PFSK-1 (cell line): ENCODE measurements around the gene SLC2A11.

ENCODE experiments used
- FOXP2 ChIP-seq: optimal IDR thresholded peaks from 2 replicates; pipeline ENCODE3; 2011; ENCODE audit warnings: borderline replicate concordance, control low read depth, inconsistent platforms; ENCODE audit not compliant: insufficient read depth; ENCODE audit errors: extremely low read length, extremely low read depth
- POLR2AphosphoS5 ChIP-seq: IDR thresholded peaks from 2 replicates; pipeline ENCODE4 v1.6.1; 2012; ENCODE audit warnings: low read depth, mild to moderate bottlenecking, control low read depth, low read length, moderate library complexity
- REST ChIP-seq, 2 experiments: IDR thresholded peaks; 2 replicates each; pipeline versions ENCODE4 v1.6.1 to v1.8.0; 2011 to 2012; ENCODE audit warnings: low read depth in 2 of 2, low read length in 2 of 2, control low read depth in 1 of 2, inconsistent platforms in 1 of 2, mild to moderate bottlenecking in 1 of 2, moderate library complexity in 1 of 2; ENCODE audit not compliant: insufficient read depth in 1 of 2
- SIN3A ChIP-seq: IDR thresholded peaks from 2 replicates; pipeline ENCODE4 v1.6.1; 2012; ENCODE audit warnings: mild to moderate bottlenecking, low read length, moderate library complexity, borderline replicate concordance; ENCODE audit not compliant: insufficient read depth
- TAF1 ChIP-seq: IDR thresholded peaks from 2 replicates; pipeline ENCODE4 v1.6.1; 2012; ENCODE audit warnings: low read length, control low read depth, borderline replicate concordance; ENCODE audit not compliant: insufficient read depth

Gene SLC2A11

GRCh38 chr22:23922921-23923320 is 65.2 kb downstream of the SLC2A11 start:
- TF ChIP-seq REST (IDR thresholded peaks at IDR 0.05; ENCODE audit: insufficient read depth in 1 of 2, low read depth in 2 of 2, low read length in 2 of 2) (no peak), TAF1 (no peak), SIN3A (no peak), FOXP2 (no peak), POLR2AphosphoS5 (no peak)

GRCh38 chr22:23925020-23925606 is 67.4 kb downstream of the SLC2A11 start:
- TF ChIP-seq POLR2AphosphoS5: no peak
- no peak for TF ChIP-seq TAF1
- TF ChIP-seq REST (IDR thresholded peaks at IDR 0.05; ENCODE audit: insufficient read depth in 1 of 2, low read depth in 2 of 2, low read length in 2 of 2): no peak
- no peak for TF ChIP-seq FOXP2
- no peak for TF ChIP-seq SIN3A

GRCh38 chr22:23926561-23926960 is 68.9 kb downstream of the SLC2A11 start:
- no peak for TF ChIP-seq FOXP2
- TF ChIP-seq POLR2AphosphoS5: no peak
- no peak for TF ChIP-seq REST (IDR thresholded peaks at IDR 0.05; ENCODE audit: insufficient read depth in 1 of 2, low read depth in 2 of 2, low read length in 2 of 2)
- TF ChIP-seq SIN3A: no peak
- TF ChIP-seq TAF1: no peak
